Testis (tissue), 3 donors: ENCODE measurements around the gene ATP11A. TPM values are rescaled to one million over a fixed set of nuclear protein-coding genes. Genes with fewer than 3 reads are reported as not detected.

Source experiments
- polyA plus RNA-seq: library from polyadenylated mRNA; stranded (reverse); fragments of 350-450 nt; fragmentation: Illumina TruSeq; extraction: RNeasy Lipid Tissue Mini Kit (QIAGEN cat#74804); gene quantifications from one replicate; pipeline ENCODE4 v1.2.3, GENCODE V29; 2014; ENCODE audit warnings: low read depth, low replicate concordance; ENCODE audit not compliant: insufficient read depth
- total RNA-seq, 2 donors: library from RNA; depleted of rRNA; stranded (reverse); fragments of >200 nt; gene quantifications; one replicate each; pipeline ENCODE4 v1.2.3, GENCODE V29; 2016

The ATP11A gene
- total and polyA plus RNA-seq, 3 donors from 2014 or later = 34.4 to 122 (median 112) TPM

Other genes with a start within 250 kb of the ATP11A start
- gene TUBGCP3, start 101.9 kb upstream of the ATP11A start, total RNA-seq = 10 to 100 TPM; 53.1 TPM
- gene TUBGCP3, start 101.9 kb upstream of the ATP11A start, polyA plus RNA-seq = 42.4 TPM